MCF 10A (cell line): ENCODE results near the gene FFAR3. TPM values are rescaled to one million over a fixed set of nuclear protein-coding genes. Genes with fewer than 3 reads are reported as not detected.

Source experiments
- BruUV-seq: library from RNA; stranded (reverse); fragments of 400-500 nt; replicated peaks from 2 replicates; lab custom pipeline; 2021; lab: Mats Ljungman, UMichigan
- CTCF ChIA-PET: fragments of 300-600 bp; sonication (Branson Sonifier 250); formaldehyde crosslinking; extraction: SDS; loops from one replicate; lab custom pipeline; 2021; ENCODE audit warnings: antibody characterized with exemption, inconsistent platforms; lab: Yijun Ruan, JAX
- POLR2A ChIA-PET: fragments of 300-600, 350-650 bp; sonication (Branson Sonifier 250); formaldehyde crosslinking; extraction: SDS; loops from one replicate; lab custom pipeline; 2020; ENCODE audit warnings: antibody characterized with exemption, inconsistent platforms; lab: Yijun Ruan, JAX
- DNase-seq: peaks from one replicate; pipeline ENCODE4 v3.0.0-alpha.2; 2018; ENCODE audit not compliant: unreplicated experiment
- H3K27ac Mint-ChIP-seq: one replicate; pipeline ENCODE4 v1.8.0; 2022; ENCODE audit warnings: mild to moderate bottlenecking, low read depth, mixed read lengths; ENCODE audit not compliant: unreplicated experiment
- H3K27me3 Mint-ChIP-seq: one replicate; pipeline ENCODE4 v1.8.0; 2022; ENCODE audit warnings: mixed read lengths; ENCODE audit not compliant: insufficient read depth, unreplicated experiment
- H3K36me3 Mint-ChIP-seq: one replicate; pipeline ENCODE4 v1.8.0; 2022; ENCODE audit warnings: mild to moderate bottlenecking, moderate library complexity, mixed read lengths; ENCODE audit not compliant: insufficient read depth, unreplicated experiment
- H3K4me1 Mint-ChIP-seq: one replicate; pipeline ENCODE4 v1.8.0; 2022; ENCODE audit warnings: mixed read lengths; ENCODE audit not compliant: insufficient read depth, unreplicated experiment
- H3K4me3 Mint-ChIP-seq: one replicate; pipeline ENCODE4 v1.8.0; 2022; ENCODE audit warnings: mild to moderate bottlenecking, moderate library complexity, mixed read lengths; ENCODE audit not compliant: unreplicated experiment
- H3K9me3 Mint-ChIP-seq: one replicate; pipeline ENCODE4 v1.8.0; 2022; ENCODE audit warnings: mixed read lengths; ENCODE audit not compliant: unreplicated experiment
- CTCF ChIP-seq: fragments of 200-600 bp; IDR thresholded peaks from one replicate; pipeline ENCODE4 v1.8.0; 2022; ENCODE audit warnings: antibody characterized with exemption, mild to moderate bottlenecking; ENCODE audit not compliant: unreplicated experiment
- intact Hi-C: fragments of 100-400 bp; cut with micrococcal nuclease; formaldehyde crosslinking; loops from 2 replicates; pipeline ENCODE4 v1.14.1; 2022
- total RNA-seq: library from RNA; stranded (reverse); gene quantifications from 2 replicates; pipeline ENCODE4 v1.2.3, GENCODE V29; 2022

Gene FFAR3
- total RNA-seq, 1 experiment from 2014 or later: not detected

GRCh38 chr19:35349614-35350521 is 8.4 kb upstream of the FFAR3 start:
- H3K27ac Mint-ChIP-seq: no peak overlapping the region
- ChIA-PET CTCF (interaction anchor here (0.9 to 1.5 kb wide), 3 partner anchors 117 to 145 kb away, joined by 3 to 7 read pairs (median 6); no protein-coding TSS in a partner anchor), POLR2A (no interaction called here)
- intact Hi-C loops: loop anchor here (10.0 kb wide), 1 partner anchor 85 kb away; the partner anchor contains the start of gene USF2
- no peaks in the 10 kb centered on the region for H3K36me3 Mint-ChIP-seq
- peaks cover 22% of the 10 kb centered on the region for H3K27me3 Mint-ChIP-seq
- no peaks in the 10 kb centered on the region for H3K9me3 Mint-ChIP-seq
- no TSS peak for BruUV-seq
- no peak for TF ChIP-seq CTCF
- no peak overlapping the region for H3K4me3 Mint-ChIP-seq
- peaks cover 4% of the 10 kb centered on the region for H3K4me1 Mint-ChIP-seq
- DNase-seq: no peak

DNA sequence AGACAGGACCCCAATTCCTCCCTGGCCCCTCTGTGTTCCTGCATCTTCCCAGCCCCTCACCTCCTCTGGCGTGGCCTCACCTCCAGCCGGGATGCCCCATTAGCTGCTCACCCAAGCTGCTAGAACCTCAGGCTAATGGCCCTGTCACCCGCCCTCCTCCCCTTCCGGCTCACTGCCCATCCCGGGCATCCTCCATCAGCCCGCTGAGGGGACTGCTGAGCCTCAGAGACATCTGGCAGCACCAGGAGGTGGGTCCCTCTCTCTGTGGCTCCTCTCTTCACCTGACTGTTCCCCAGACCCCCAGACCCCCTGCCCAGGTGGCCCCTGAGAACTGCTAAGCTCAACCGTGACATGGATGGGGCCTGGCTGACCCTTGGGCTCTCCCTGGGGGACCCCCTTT is 7.7 kb upstream of the FFAR3 start:
- H3K27ac Mint-ChIP-seq: no peak overlapping the region
- no peaks in the 10 kb centered on the region for H3K9me3 Mint-ChIP-seq
- DNase-seq: no peak
- no peak overlapping the region for H3K4me3 Mint-ChIP-seq
- CTCF ChIA-PET: interaction anchor here (0.7 to 1.5 kb wide), 4 partner anchors 70 to 119 kb away, joined by 3 to 6 read pairs (median 3); no protein-coding TSS in a partner anchor
- POLR2A ChIA-PET: no interaction called here
- TF ChIP-seq CTCF: no peak
- no peaks in the 10 kb centered on the region for H3K36me3 Mint-ChIP-seq
- peaks cover 4% of the 10 kb centered on the region for H3K4me1 Mint-ChIP-seq
- peaks cover 28% of the 10 kb centered on the region for H3K27me3 Mint-ChIP-seq
- intact Hi-C loops: loop anchor here (10.0 kb wide), 1 partner anchor 86 kb away; the partner anchor contains the start of gene USF2
- no TSS peak for BruUV-seq

- Mint-ChIP-seq H3K9me3 (no peaks in the 10 kb centered on the region), H3K27me3 (peaks cover 33% of the 10 kb centered on the region), H3K27ac (no peak overlapping the region), H3K4me1 (peaks cover 4% of the 10 kb centered on the region), H3K4me3 (no peak overlapping the region), H3K36me3 (no peaks in the 10 kb centered on the region)
- POLR2A ChIA-PET: no interaction called here
- no TSS peak for BruUV-seq
- TF ChIP-seq CTCF: no peak
- no peak for DNase-seq
- CTCF ChIA-PET: interaction anchor here (1.1 to 7.1 kb wide), 12 partner anchors 14 to 241 kb away, joined by 3 to 143 read pairs (median 6); no protein-coding TSS in a partner anchor
- intact Hi-C loops: loop anchor here (1.0 to 10.0 kb wide), 3 partner anchors 87 to 144 kb away; partner anchors contain the start of gene USF2
Measured at GRCh38 chr19:35351411-35352176, 6.7 kb upstream of the FFAR3 start.

DNA sequence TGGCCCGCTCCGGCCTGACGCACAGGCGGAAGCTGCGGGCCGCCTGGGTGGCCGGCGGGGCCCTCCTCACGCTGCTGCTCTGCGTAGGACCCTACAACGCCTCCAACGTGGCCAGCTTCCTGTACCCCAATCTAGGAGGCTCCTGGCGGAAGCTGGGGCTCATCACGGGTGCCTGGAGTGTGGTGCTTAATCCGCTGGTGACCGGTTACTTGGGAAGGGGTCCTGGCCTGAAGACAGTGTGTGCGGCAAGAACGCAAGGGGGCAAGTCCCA is 6.1 kb upstream of the FFAR3 start:
- no peak overlapping the region for H3K4me3 Mint-ChIP-seq
- H3K27ac Mint-ChIP-seq: no peak overlapping the region

More for the DNA sequence above, 6.1 kb upstream of the FFAR3 start:
- no peak for TF ChIP-seq CTCF
- peaks cover 4% of the 10 kb centered on the region for H3K4me1 Mint-ChIP-seq
- ChIA-PET CTCF (interaction anchor here (0.8 to 7.1 kb wide), 22 partner anchors 8 to 253 kb away, joined by 3 to 143 read pairs (median 5); no protein-coding TSS in a partner anchor), POLR2A (interaction anchor here (1.7 kb wide), 2 partner anchors 117 to 143 kb away, joined by 6 to 14 read pairs; no protein-coding TSS in a partner anchor)
- intact Hi-C loops: loop anchor here (1.0 to 10.0 kb wide), 3 partner anchors 87 to 143 kb away; partner anchors contain the start of gene USF2
- DNase-seq: no peak
- H3K9me3 Mint-ChIP-seq: no peaks in the 10 kb centered on the region
- peaks cover 33% of the 10 kb centered on the region for H3K27me3 Mint-ChIP-seq
- no peaks in the 10 kb centered on the region for H3K36me3 Mint-ChIP-seq
- no TSS peak for BruUV-seq
